Measurements from ENCODE around the gene TTC31. TPM values are rescaled to one million over a fixed set of nuclear protein-coding genes. Genes with fewer than 3 reads are reported as not detected.

Gene TTC31
- total RNA-seq, 2 donors from 2014 or later: 32.3 to 36.6 TPM

DNA sequence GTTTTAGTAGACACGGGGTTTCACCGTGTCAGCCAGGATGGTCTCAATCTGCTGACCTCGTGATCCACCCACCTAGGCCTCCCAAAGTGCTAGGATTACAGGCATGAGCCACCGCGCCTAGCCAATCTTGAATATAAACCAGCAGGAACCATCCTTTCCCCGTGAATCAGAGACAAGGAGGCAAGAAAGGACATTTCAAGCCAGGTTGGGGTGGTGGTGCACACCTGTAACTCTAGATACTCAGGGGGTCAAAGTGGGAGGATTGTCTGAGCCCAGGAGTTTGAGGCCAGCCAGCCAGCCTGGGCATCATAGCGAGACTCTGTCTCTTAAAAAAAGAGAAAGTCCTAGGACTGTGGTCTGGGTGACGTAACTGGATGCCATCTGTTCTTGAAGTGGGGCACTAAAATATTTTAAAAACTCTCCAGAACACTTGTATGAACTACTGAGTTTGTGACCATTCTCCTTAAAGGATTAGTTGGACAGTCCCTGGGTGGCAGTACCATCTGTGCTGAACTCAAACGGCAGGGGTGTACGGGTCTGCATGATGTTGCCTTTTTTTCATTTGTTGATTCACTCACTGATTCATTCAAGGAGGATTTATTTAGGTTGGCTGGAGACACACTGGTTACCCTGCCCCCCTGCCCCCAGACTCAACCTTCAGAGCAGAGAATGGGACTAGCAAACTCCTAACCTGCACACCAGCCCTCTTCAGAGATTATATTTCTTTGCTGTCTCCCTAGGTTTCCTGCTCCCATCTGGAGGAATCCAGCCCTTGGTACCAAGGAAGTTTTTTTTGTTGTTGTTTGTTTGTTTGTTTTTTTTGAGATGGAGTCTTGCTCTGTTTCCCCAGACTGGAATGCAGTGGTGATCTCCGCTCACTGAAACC, 28.5 kb downstream of the TTC31 start:
- peaks cover 4% of the 10 kb centered on the region for H3K36me3 Mint-ChIP-seq (ENCODE audit: low read depth)
- H3K9me3 ChIP-seq (ENCODE audit: control insufficient read depth, low read length, poor library complexity, severe bottlenecking): no peaks in the 10 kb centered on the region
- ATAC-seq (no peak), DNase-seq (no peak)
- H3K4me1 Mint-ChIP-seq: peaks cover 37% of the 10 kb centered on the region
- H3K27me3 Mint-ChIP-seq: peaks cover 20% of the 10 kb centered on the region
- no peak overlapping the region for H3K4me3 Mint-ChIP-seq
- peak overlapping the region; percentile 16 for H3K27ac Mint-ChIP-seq

DNA sequence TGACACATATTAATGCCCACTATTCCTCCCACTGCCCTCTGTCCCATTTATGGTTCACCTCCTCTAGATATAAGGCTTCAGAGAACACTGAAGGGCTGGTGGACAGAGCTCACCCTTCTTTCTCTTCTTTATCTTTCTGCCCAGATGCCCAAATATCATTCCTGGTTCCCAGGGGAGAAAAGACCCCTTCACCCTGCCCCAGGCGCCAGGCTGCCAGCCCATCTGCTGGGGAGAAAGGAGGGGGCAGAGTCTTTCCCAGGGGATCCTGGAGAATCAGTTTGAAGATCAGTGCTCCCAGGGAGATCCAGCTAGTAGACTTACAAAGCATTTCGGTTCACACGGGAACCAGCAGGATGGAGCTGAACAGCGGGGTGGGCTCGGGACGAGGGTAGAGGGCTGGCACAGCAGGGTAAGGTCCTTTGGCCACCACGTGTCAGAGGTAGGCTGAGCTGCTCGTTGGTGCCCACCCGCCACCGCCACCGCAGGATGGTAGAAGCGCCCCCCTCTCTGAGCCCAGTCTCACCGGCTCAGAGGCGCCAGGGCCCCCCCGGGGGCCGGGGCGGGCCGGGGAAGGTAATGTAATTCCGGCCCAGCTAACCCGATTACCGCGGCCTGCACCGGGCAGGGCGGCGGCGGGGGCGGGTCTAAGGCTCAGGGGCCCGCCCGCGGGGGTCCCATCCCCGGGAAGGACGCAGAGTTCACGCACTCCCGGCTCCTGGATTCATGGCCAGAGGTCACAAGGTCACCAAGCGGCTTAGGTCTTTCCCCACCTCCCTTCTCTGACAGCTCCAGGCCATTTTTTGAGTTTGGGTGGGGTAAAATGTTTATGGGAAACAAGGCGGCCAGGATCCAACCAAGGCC, 30.1 kb downstream of the TTC31 start:
- peaks cover 30% of the 10 kb centered on the region for H3K4me1 Mint-ChIP-seq
- H3K36me3 Mint-ChIP-seq (ENCODE audit: low read depth): peaks cover 2% of the 10 kb centered on the region
- DNase-seq (no peak), ATAC-seq (no peak)
- H3K4me3 Mint-ChIP-seq: peak overlapping the region; percentile 91
- no peaks in the 10 kb centered on the region for H3K9me3 ChIP-seq (ENCODE audit: control insufficient read depth, low read length, poor library complexity, severe bottlenecking)
- H3K27ac Mint-ChIP-seq: peak overlapping the region; percentile 9
- H3K27me3 Mint-ChIP-seq: peaks cover 32% of the 10 kb centered on the region

DNA sequence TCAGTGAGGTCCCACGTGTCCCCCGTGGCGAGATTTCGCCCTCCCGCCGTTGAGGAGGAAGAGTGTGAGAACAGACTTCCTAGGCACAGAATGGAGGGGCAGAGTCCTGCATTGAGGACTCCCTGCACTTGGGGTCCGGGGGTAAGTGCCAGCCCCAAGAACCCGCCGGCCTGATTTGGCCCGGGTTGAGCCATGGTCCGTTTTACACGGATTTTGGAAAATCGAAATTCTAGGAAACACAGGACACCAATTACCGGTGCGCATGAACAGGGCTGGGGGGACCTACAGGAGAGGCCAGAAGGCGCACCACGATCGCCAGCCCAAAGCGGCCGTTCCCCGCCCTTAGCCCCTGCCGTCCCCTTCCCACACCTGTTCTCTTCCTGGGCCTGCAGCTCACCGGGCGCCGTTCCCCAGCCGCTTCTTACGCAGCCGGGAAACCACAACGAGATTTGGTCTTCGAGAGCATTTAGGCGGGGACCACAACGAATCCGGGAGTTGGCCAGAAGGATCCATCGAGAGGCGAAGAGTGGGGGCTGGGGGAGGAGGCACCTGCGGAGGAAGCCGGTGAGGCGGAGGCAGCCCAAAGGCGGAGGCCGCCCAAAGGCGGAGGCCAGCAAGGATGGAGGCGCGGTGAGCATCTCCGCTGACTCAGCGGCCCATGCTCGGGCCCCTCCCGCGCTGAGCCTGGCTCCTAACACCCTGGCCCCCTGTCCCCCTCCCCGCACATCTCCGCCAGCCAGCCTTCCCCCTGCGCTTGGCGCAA, 30.9 kb downstream of the TTC31 start:
- ATAC-seq: peak; percentile 40
- H3K4me3 Mint-ChIP-seq: peak overlapping the region; percentile 91
- peak overlapping the region; percentile 1 for H3K27ac Mint-ChIP-seq
- peaks cover 40% of the 10 kb centered on the region for H3K27me3 Mint-ChIP-seq
- DNase-seq: no peak
- H3K9me3 ChIP-seq (ENCODE audit: control insufficient read depth, low read length, poor library complexity, severe bottlenecking): no peaks in the 10 kb centered on the region
- H3K4me1 Mint-ChIP-seq: peaks cover 24% of the 10 kb centered on the region
- H3K36me3 Mint-ChIP-seq (ENCODE audit: low read depth): peaks cover 2% of the 10 kb centered on the region

DNA sequence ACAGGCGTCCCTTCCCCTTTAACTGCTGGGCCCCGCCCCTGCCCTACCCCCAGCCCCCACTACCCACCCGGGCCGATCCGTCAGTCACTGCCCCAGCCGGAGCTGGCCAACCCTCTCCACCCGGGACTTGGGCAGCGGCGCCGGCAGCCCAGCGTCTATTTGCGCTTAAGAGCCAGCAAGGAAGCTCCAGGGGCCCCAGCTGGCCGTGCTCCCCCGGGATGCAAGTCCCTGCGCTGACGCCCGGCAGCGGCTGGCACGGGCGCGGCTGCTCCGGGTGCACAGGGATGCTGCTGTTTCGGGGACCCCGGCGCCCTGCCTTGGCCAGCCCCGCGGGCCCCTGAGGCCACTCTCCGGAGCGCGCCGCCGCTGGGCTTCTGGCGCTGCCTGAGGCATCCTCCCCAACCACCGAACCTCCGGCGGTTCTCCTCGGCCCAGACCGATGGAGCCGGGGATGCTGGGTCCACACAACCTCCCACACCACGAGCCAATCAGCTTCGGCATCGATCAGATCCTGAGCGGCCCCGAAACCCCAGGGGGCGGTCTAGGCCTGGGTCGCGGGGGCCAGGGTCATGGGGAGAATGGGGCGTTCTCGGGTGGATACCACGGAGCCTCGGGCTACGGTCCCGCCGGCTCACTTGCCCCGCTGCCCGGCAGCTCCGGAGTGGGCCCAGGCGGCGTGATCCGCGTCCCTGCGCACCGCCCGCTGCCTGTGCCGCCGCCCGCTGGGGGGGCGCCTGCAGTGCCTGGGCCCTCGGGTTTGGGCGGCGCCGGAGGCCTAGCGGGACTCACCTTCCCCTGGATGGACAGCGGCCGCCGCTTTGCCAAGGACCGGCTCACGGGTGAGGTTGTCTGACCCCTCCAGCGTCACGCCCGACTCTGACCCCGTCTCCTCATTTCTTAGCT, 31.7 kb downstream of the TTC31 start, which contains the start of gene TLX2:
Gene TLX2, plus strand, starts transcription at position 83 of the 903 bp plus-strand sequence. Its CDS starts 357 bp downstream, at position 440.
- Mint-ChIP-seq H3K27me3 (peaks cover 49% of the 10 kb centered on the region), H3K4me3 (peak within 1 kb of the TSS; percentile 91), H3K4me1 (peaks cover 23% of the 10 kb centered on the region), H3K36me3 (ENCODE audit: low read depth) (peaks cover 2% of the 10 kb centered on the region), H3K27ac (peak within 1 kb of the TSS; percentile 41)
- no peaks in the 10 kb centered on the region for H3K9me3 ChIP-seq (ENCODE audit: control insufficient read depth, low read length, poor library complexity, severe bottlenecking)
- DNase-seq: no peak
- ATAC-seq: peak; percentile 15

DNA sequence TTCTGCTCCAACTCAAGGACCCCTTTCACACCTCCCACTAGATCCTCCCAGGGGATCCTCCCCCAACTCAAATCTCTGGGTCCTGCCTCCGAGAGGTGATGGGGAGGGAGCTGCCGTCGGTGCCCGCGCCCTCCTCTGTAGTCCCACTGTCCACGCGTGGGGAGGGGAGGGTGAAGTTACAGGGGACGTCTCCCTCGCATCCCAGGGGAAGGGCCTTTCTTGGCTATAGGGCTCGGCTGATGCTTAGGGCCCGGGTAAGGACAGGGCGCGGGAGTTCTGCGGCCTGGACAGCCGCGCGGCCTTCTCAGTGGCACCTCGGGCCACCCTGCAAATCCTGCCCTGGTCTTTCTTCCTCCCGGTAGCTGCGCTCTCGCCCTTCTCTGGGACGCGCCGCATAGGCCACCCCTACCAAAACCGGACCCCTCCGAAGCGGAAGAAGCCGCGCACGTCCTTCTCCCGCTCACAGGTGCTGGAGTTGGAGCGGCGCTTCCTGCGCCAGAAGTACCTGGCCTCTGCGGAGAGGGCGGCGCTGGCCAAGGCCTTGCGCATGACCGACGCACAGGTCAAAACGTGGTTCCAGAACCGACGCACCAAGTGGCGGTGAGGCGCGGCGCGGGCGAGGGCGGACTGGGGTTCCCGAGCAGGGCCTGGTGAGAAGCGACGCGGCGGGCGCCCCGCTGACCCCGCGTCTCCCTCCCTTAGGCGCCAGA, 32.5 kb downstream of the TTC31 start:
- peaks cover 6% of the 10 kb centered on the region for H3K36me3 Mint-ChIP-seq (ENCODE audit: low read depth)
- ATAC-seq (no peak), DNase-seq (no peak)
- H3K4me1 Mint-ChIP-seq: peaks cover 21% of the 10 kb centered on the region
- H3K4me3 Mint-ChIP-seq: peak overlapping the region; percentile 91
- H3K27me3 Mint-ChIP-seq: peaks cover 57% of the 10 kb centered on the region
- no peaks in the 10 kb centered on the region for H3K9me3 ChIP-seq (ENCODE audit: control insufficient read depth, low read length, poor library complexity, severe bottlenecking)
- H3K27ac Mint-ChIP-seq: peak overlapping the region; percentile 41

DNA sequence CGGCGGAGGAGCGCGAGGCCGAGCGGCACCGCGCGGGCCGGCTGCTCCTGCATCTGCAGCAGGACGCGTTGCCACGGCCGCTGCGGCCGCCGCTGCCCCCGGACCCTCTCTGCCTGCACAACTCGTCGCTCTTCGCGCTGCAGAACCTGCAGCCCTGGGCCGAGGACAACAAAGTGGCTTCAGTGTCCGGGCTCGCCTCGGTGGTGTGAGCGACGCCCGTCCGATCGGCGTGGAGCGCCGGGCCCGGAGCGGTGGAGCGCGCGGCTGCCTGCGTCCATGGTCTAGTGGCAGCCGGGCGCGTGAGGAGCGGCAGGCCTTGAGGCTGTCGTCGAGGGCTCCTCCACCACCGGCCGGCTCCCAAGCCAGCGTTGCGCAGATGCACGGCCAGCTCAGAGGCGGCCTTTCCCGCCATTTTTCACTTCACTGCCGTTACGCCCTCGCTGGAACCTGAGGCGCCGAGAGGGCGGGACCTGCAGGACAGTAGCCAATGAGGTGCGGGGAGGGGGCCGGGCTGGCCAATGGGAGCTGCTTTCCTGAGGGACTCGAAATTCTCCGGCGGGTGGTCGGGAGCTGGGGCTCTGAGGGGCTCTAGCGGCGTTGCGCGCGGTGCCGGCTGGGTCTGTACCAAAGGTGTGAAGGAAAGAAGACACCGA, 33.2 kb downstream of the TTC31 start:
- peak; percentile 59 to 68 (median 67) for DNase-seq
- Mint-ChIP-seq H3K36me3 (ENCODE audit: low read depth) (peaks cover 7% of the 10 kb centered on the region), H3K4me3 (peak overlapping the region; percentile 77), H3K27ac (peak overlapping the region; percentile 61), H3K4me1 (peaks cover 21% of the 10 kb centered on the region), H3K27me3 (peaks cover 61% of the 10 kb centered on the region)
- H3K9me3 ChIP-seq (ENCODE audit: control insufficient read depth, low read length, poor library complexity, severe bottlenecking): no peaks in the 10 kb centered on the region
- ATAC-seq: peak; percentile 87

DNA sequence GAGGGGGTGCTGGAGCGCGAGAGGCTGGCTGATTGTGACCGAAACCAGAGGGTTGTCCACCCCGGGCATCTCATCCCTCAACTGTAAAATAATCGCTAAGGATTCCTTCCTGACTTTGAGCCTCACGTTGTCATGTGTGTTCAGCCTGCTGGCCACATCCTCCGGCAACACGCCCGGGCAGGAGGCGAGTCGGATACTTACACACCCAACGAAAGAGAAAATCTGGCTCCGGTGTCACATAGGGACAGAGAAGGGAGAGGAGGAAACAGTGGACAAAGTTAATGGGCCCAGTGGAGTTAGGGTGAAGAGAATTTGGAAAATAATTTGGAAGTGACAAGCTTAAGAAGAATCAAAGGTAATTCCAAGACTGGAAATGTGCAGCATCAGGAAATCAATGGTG, 33.8 kb downstream of the TTC31 start:
- ATAC-seq (no peak), DNase-seq (no peak)
- H3K9me3 ChIP-seq (ENCODE audit: control insufficient read depth, low read length, poor library complexity, severe bottlenecking): no peaks in the 10 kb centered on the region
- Mint-ChIP-seq H3K27me3 (peaks cover 61% of the 10 kb centered on the region), H3K4me1 (peaks cover 21% of the 10 kb centered on the region), H3K4me3 (peak overlapping the region; percentile 77), H3K27ac (peak overlapping the region; percentile 61), H3K36me3 (ENCODE audit: low read depth) (peaks cover 7% of the 10 kb centered on the region)

DNA sequence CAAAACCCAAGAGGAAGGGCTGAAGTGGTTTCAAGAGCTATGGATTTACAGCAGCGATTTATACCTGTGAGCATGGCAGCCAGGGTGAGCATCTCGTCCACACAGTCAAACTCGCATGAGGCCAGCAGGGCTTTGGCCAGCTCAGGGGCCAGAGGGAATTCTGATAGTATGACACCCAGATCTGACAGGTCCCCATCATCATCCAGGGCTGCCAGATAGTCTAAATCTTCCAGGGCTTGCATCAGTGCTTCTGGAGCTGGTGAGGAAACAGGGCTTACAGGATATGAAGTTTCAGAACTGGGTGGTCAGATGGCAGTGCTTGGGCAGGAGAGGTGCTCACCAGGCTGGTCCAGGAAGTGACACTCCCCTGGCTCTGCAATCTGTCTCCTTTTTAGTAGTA, 39.6 kb downstream of the TTC31 start:
- ATAC-seq: no peak
- no peaks in the 10 kb centered on the region for H3K9me3 ChIP-seq (ENCODE audit: control insufficient read depth, low read length, poor library complexity, severe bottlenecking)
- H3K36me3 Mint-ChIP-seq (ENCODE audit: low read depth): peaks cover 11% of the 10 kb centered on the region
- H3K27me3 Mint-ChIP-seq: peaks cover 33% of the 10 kb centered on the region
- no peak overlapping the region for H3K27ac Mint-ChIP-seq
- peaks cover 13% of the 10 kb centered on the region for H3K4me1 Mint-ChIP-seq
- DNase-seq: no peak
- no peak overlapping the region for H3K4me3 Mint-ChIP-seq

DNA sequence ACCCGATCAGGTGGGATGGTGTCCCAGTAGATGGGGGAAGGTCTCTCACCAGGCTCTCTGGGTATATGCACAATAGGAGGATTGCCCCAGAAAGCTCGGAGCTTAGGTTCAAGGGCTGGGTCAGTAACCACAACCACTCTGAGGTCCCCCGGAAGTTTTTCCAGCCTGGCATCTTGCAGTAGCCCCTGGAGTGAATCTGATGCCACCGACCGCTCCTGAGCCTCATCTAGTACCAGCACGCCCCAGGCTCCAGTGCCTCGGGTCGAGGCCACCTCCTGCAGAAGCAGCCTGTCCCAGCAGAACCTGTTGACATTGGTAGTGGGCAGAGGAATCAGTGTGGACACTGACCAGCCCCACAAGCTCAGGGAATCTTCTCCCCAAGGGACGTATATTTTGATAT, 41.1 kb downstream of the TTC31 start:
- Mint-ChIP-seq H3K27me3 (peaks cover 18% of the 10 kb centered on the region), H3K36me3 (ENCODE audit: low read depth) (peaks cover 16% of the 10 kb centered on the region), H3K4me1 (peaks cover 21% of the 10 kb centered on the region), H3K4me3 (no peak overlapping the region), H3K27ac (no peak overlapping the region)
- no peak for DNase-seq
- ATAC-seq: no peak
- H3K9me3 ChIP-seq (ENCODE audit: control insufficient read depth, low read length, poor library complexity, severe bottlenecking): no peaks in the 10 kb centered on the region

DNA sequence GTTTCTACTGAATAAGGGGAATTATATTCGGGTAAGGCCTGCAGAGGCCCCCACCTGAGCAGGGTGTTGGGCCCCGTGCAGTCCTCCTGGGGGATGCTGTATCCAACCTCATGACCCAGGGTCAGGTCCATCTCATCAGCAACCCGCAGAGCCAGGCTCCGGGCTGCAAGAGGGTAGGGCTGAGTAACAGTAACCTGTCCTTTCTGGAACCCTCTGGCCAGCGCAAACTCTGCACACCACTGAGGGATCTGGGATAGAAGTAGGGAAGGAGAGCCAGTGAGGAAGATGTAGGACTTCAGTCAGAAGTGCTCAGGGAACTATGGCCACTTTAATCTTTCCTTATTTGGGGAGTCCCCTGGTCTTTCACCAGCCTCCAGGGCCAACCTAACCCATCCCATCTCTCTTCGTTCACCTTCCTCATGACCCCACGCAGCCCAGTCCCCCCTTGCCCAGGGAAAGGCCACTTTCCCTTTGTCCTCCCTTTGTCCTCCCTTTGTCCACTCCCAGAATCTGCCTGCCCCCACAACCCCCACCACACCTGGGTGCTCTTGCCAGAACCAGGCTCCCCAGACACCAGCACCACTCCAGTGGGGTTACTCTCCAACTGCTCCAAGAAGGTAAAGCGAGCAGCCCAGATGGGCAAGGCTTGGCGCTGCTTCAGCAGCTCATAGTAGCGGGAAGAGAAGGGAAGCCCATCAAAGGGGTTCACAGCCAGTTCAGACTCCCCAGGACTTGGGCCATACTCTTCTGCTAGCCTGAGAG, 42.3 kb downstream of the TTC31 start:
- ATAC-seq: no peak
- H3K27me3 Mint-ChIP-seq: peaks cover 7% of the 10 kb centered on the region
- H3K4me3 Mint-ChIP-seq: no peak overlapping the region
- H3K4me1 Mint-ChIP-seq: peaks cover 21% of the 10 kb centered on the region
- no peaks in the 10 kb centered on the region for H3K9me3 ChIP-seq (ENCODE audit: control insufficient read depth, low read length, poor library complexity, severe bottlenecking)
- peaks cover 14% of the 10 kb centered on the region for H3K36me3 Mint-ChIP-seq (ENCODE audit: low read depth)
- H3K27ac Mint-ChIP-seq: no peak overlapping the region
- DNase-seq: no peak

Measured in T-helper 17 cell (primary cell).